Endothelial cell (in vitro differentiated cells): ENCODE measurements around the gene HOXD12. TPM values are rescaled to one million over a fixed set of nuclear protein-coding genes. Genes with fewer than 3 reads are reported as not detected.
A peak's percentile ranks its signal among the peaks of the same experiment; 100 is the strongest.

Source experiments
- DNase-seq: peaks from one replicate; pipeline ENCODE4 v3.0.0; 2021; ENCODE audit warnings: low spot score
- H3K27ac Mint-ChIP-seq: one replicate; pipeline ENCODE4 v1.8.0; 2021; ENCODE audit warnings: mixed read lengths, inconsistent platforms; ENCODE audit not compliant: unreplicated experiment
- H3K27me3 Mint-ChIP-seq: one replicate; pipeline ENCODE4 v1.8.0; 2021; ENCODE audit warnings: mild to moderate bottlenecking, moderate library complexity, mixed read lengths, inconsistent platforms; ENCODE audit not compliant: unreplicated experiment
- H3K36me3 Mint-ChIP-seq: one replicate; pipeline ENCODE4 v1.8.0; 2021; ENCODE audit warnings: mild to moderate bottlenecking, low read depth, mixed read lengths, inconsistent platforms; ENCODE audit not compliant: unreplicated experiment
- H3K4me1 Mint-ChIP-seq: one replicate; pipeline ENCODE4 v1.8.0; 2021; ENCODE audit warnings: mild to moderate bottlenecking, mixed read lengths, inconsistent platforms; ENCODE audit not compliant: unreplicated experiment
- H3K4me3 Mint-ChIP-seq: one replicate; pipeline ENCODE4 v1.8.0; 2021; ENCODE audit warnings: mild to moderate bottlenecking, mixed read lengths, inconsistent platforms; ENCODE audit not compliant: unreplicated experiment
- H3K9me3 Mint-ChIP-seq: one replicate; pipeline ENCODE4 v1.8.0; 2021; ENCODE audit warnings: mixed read lengths, inconsistent platforms; ENCODE audit not compliant: unreplicated experiment
- CTCF ChIP-seq: fragments of 200-600 bp; sonication (generic); IDR thresholded peaks from one replicate; pipeline ENCODE4 v1.5.0; 2021; ENCODE audit warnings: antibody characterized with exemption; ENCODE audit not compliant: unreplicated experiment
- total RNA-seq: library from RNA; stranded (reverse); fragmentation: NEBNext Ultra II Directional; extraction: Animal tissue kit (Norgen Biotek cat#: 25700); gene quantifications from one replicate; pipeline ENCODE4 v1.2.1, GENCODE V29; 2021; ENCODE audit not compliant: unreplicated experiment

Gene HOXD12
- total RNA-seq, 1 donor from 2014 or later = not detected

GRCh38 chr2:176114120-176114929 lies 14.7 kb downstream of the HOXD12 start:
- Mint-ChIP-seq H3K36me3 (no peaks in the 10 kb centered on the region), H3K4me1 (peaks cover 16% of the 10 kb centered on the region), H3K27me3 (peaks cover 46% of the 10 kb centered on the region), H3K9me3 (no peaks in the 10 kb centered on the region), H3K4me3 (no peak overlapping the region), H3K27ac (no peak overlapping the region)
- no peak for DNase-seq
- no peak for TF ChIP-seq CTCF

- H3K27me3 Mint-ChIP-seq = peaks cover 44% of the 10 kb centered on the region
- H3K36me3 Mint-ChIP-seq = no peaks in the 10 kb centered on the region
- H3K4me1 Mint-ChIP-seq = peaks cover 13% of the 10 kb centered on the region
- H3K4me3 Mint-ChIP-seq = no peak overlapping the region
- no peak for DNase-seq
- H3K27ac Mint-ChIP-seq = no peak overlapping the region
- no peaks in the 10 kb centered on the region for H3K9me3 Mint-ChIP-seq
- TF ChIP-seq CTCF = no peak
These were observed 15.5 kb downstream of the HOXD12 start for GRCh38 chr2:176114930-176115625.

GRCh38 chr2:176115883-176116813 lies 16.6 kb downstream of the HOXD12 start, which contains the start of gene HOXD10:
Gene HOXD10, plus strand, starts transcription at chr2:176116778. Its CDS starts 56 bp downstream, at chr2:176116834.
- no peak within 1 kb of the TSS for H3K4me3 Mint-ChIP-seq
- H3K27me3 Mint-ChIP-seq = peaks cover 52% of the 10 kb centered on the region
- TF ChIP-seq CTCF = peak; percentile 24
- H3K36me3 Mint-ChIP-seq = no peaks in the 10 kb centered on the region
- peak within 1 kb of the TSS; percentile 18 for H3K27ac Mint-ChIP-seq
- H3K4me1 Mint-ChIP-seq = peaks cover 13% of the 10 kb centered on the region
- peak; percentile 72 for DNase-seq
- no peaks in the 10 kb centered on the region for H3K9me3 Mint-ChIP-seq

GRCh38 chr2:176117162-176117822 lies 17.7 kb downstream of the HOXD12 start:
- H3K27me3 Mint-ChIP-seq = peaks cover 52% of the 10 kb centered on the region
- H3K36me3 Mint-ChIP-seq = no peaks in the 10 kb centered on the region
- no peaks in the 10 kb centered on the region for H3K9me3 Mint-ChIP-seq
- peaks cover 13% of the 10 kb centered on the region for H3K4me1 Mint-ChIP-seq
- no peak for DNase-seq
- H3K27ac Mint-ChIP-seq = peak overlapping the region; percentile 18
- H3K4me3 Mint-ChIP-seq = no peak overlapping the region
- TF ChIP-seq CTCF = no peak
